Heart left ventricle (tissue), 16 donors: ENCODE results near the gene DYSF. TPM values are rescaled to one million over a fixed set of nuclear protein-coding genes. Genes with fewer than 3 reads are reported as not detected.

Source experiments
- ATAC-seq, 4 donors: fragments of 200-7000 bp; cut with Tn5 transposase; one replicate each; pipeline ENCODE4 v1.9.1; 2020 to 2022; ENCODE audit warnings: moderate library complexity in 4 of 4, mild to moderate bottlenecking in 3 of 4, moderate number of reproducible peaks in 1 of 4
- DNase-seq, 5 donors: peaks; one replicate each; pipeline ENCODE4 v3.0.0-alpha.2; 2020
- H3K27ac ChIP-seq, 12 donors: fragments of 200-600 bp; sonication (generic) in 4 of 12; one replicate each; pipeline versions ENCODE4 v1.5.0 to v1.8.0; 2016 to 2022; ENCODE audit warnings: mild to moderate bottlenecking in 2 of 12
- H3K27me3 ChIP-seq, 9 donors: fragments of 200-600 bp; sonication (generic) in 2 of 9; one replicate each; pipeline versions ENCODE4 v1.5.1 to v1.8.0; 2016 to 2022; ENCODE audit warnings: mild to moderate bottlenecking in 3 of 9
- H3K36me3 ChIP-seq, 9 donors: fragments of 200-600 bp; sonication (generic) in 2 of 9; one replicate each; pipeline versions ENCODE4 v1.5.0 to v1.8.0; 2018 to 2022; ENCODE audit warnings: mild to moderate bottlenecking in 2 of 9
- H3K4me1 ChIP-seq, 12 donors: fragments of 200-600 bp; sonication (generic) in 4 of 12; one replicate each; pipeline versions ENCODE4 v1.5.0 to v1.8.0; 2016 to 2022; ENCODE audit warnings: mild to moderate bottlenecking in 3 of 12
- H3K4me3 ChIP-seq, 12 donors: fragments of 200-600 bp; sonication (generic) in 4 of 12; one replicate each; pipeline versions ENCODE4 v1.5.0 to v1.8.0; 2017 to 2022; ENCODE audit warnings: mild to moderate bottlenecking in 9 of 12, moderate library complexity in 4 of 12
- H3K9me3 ChIP-seq, 12 donors: fragments of 200-600 bp; sonication (generic) in 4 of 12; one replicate each; pipeline versions ENCODE4 v1.5.0 to v1.8.0; 2016 to 2022; ENCODE audit warnings: mild to moderate bottlenecking in 1 of 12
- POLR2A ChIP-seq, 2 donors: fragments of 450-650 bp; IDR thresholded peaks; one replicate each; pipeline ENCODE4 v1.6.1; 2017; ENCODE audit warnings: antibody characterized with exemption in 2 of 2, mild to moderate bottlenecking in 2 of 2, moderate library complexity in 2 of 2
- WGBS, 4 donors: extraction: QIAGEN DNeasy Blood & Tissue Kit in 2 of 4; methylation state at CpG; one replicate each; pipeline versions ENCODE4 v1.1.5 to v1.1.7; 2013 to 2018; 5-methylcytosine and 5-hydroxymethylcytosine counted together
- intact Hi-C, 10 donors: fragments of 100-400 bp; cut with DNase I; formaldehyde crosslinking; loops; one replicate each; pipeline versions ENCODE4 v1.11.1 to v1.14.2; 2022
- polyA plus RNA-seq, 2 donors: library from polyadenylated mRNA; stranded (reverse); fragments of 200-250 nt; gene quantifications; one replicate each; pipeline ENCODE4 v1.2.3, GENCODE V29; 2013
- total RNA-seq, 9 donors: library from RNA; depleted of rRNA in 2 of 9; stranded (reverse); fragments of >200 nt in 2 of 9; fragmentation: NEBNext Ultra II Directional in 3 of 9; extraction: Animal tissue kit (Norgen Biotek cat#: 25700) in 3 of 9; gene quantifications; one replicate each; pipeline versions ENCODE4 v1.1.0 to v1.2.4, GENCODE V29; 2016 to 2023
- TF ChIP-seq, protein P1 (sequence below), 12 donors: fragments of 200-600 bp; sonication (generic) in 4 of 12; IDR thresholded peaks; one replicate each; pipeline versions ENCODE4 v1.5.0 to v1.8.0; 2018 to 2022; ENCODE audit warnings: antibody characterized with exemption in 12 of 12, mild to moderate bottlenecking in 5 of 12
- donor health status: ischemic (EF 13 %, LVEDD 7.1; RV severe dilation, severe dysfunction).
- donor health status: healthy with polysubstance abuse.
- donor health status: DM: no; HTN: yes; CAD: no.
- donor health status: DM: no; HTN: no; CAD: no.
- donor health status: ischemic (EF 25% LVEDD 6.9; RV normal size, moderate dysfunction).
- donor health status: ischemic (EF 25% LVEDD 5.7; RV mildly dilated, moderate dysfunction).
- donor health status: healthy.
- donor health status: DM: yes; HTN: yes; CAD: no.
- donor health status: ischemic (EF 35%, LVEDD 5.7; RV mildly dilated, moderate dysfunction).
- donor health status: nonischemic (EF 11% LVEDD 7.7; RV severe dilation, severe dysfunction).
- donor health status: DM: yes; HTN: yes; CAD: no.
- donor health status: PGD.
- donor health status: ischemic (EF 29% LVEDD 5.4; RV normal size, mild dysfunction).
- donor health status: nonischemic (EF 23%, LVEDD 6.1; RV moderate dilation, normal function).

Gene DYSF
- total and polyA plus RNA-seq, 11 donors = 25.5 to 99.9 (median 78.6) TPM

- DNase-seq (peak in 1 of 5 donors; percentile 44), ATAC-seq (no peak)
- peak overlapping the region in 5 of 12 donors; percentile 10 to 52 (median 26) for H3K27ac ChIP-seq
- no peak for TF ChIP-seq POLR2A (IDR thresholded peaks at IDR 0.05)
- TF ChIP-seq, protein P1, sequence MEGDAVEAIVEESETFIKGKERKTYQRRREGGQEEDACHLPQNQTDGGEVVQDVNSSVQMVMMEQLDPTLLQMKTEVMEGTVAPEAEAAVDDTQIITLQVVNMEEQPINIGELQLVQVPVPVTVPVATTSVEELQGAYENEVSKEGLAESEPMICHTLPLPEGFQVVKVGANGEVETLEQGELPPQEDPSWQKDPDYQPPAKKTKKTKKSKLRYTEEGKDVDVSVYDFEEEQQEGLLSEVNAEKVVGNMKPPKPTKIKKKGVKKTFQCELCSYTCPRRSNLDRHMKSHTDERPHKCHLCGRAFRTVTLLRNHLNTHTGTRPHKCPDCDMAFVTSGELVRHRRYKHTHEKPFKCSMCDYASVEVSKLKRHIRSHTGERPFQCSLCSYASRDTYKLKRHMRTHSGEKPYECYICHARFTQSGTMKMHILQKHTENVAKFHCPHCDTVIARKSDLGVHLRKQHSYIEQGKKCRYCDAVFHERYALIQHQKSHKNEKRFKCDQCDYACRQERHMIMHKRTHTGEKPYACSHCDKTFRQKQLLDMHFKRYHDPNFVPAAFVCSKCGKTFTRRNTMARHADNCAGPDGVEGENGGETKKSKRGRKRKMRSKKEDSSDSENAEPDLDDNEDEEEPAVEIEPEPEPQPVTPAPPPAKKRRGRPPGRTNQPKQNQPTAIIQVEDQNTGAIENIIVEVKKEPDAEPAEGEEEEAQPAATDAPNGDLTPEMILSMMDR (IDR thresholded peaks at IDR 0.05) = no peak
- no peaks in the 10 kb centered on the region for H3K36me3 ChIP-seq
- no peak overlapping the region for H3K4me3 ChIP-seq
- H3K9me3 ChIP-seq = peaks cover 0 to 20% (median 10%) of the 10 kb centered on the region in 12 donors
- WGBS, 4 donors = 69 to 76% (median 71%) methylated on average over 1 of the region's 1 CpG
- intact Hi-C loops = no loop called here
- peaks cover 0 to 61% (median 36%) of the 10 kb centered on the region in 12 donors for H3K4me1 ChIP-seq
- no peaks in the 10 kb centered on the region for H3K27me3 ChIP-seq
These were observed 268.0 kb downstream of the DYSF start for GRCh38 chr2:71721362-71721665.

DNA sequence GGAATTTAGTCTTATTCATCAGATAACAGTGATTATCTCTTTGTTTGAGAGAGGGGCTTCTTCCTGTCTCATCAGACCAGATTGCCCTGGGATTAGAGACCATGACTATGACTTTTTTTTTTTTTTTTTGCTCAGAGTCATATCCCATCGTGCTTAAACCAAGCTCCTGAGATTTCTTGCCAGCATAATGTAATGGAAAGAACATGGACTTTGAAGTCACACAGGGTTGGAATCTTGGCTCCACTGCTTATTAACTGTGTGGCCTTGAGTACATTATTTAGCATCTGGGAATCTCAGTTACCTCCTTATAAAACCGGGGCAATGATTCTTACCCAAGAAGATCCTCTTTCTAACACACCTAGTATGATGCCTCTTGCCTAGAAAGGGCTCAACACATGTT lies 268.3 kb downstream of the DYSF start:
- ATAC-seq (peak in 1 of 4 donors; percentile 11), DNase-seq (no peak)
- no peaks in the 10 kb centered on the region for H3K36me3 ChIP-seq
- H3K9me3 ChIP-seq = peaks cover 0 to 20% (median 10%) of the 10 kb centered on the region in 12 donors
- no peaks in the 10 kb centered on the region for H3K27me3 ChIP-seq
- H3K4me3 ChIP-seq = no peak overlapping the region
- TF ChIP-seq, protein P1 (IDR thresholded peaks at IDR 0.05) = no peak
- no peak for TF ChIP-seq POLR2A (IDR thresholded peaks at IDR 0.05)
- WGBS, 4 donors = 38 to 51% (median 48%) methylated on average over 2 of the region's 2 CpGs
- intact Hi-C loops = loop anchor here in 1 of 10 donors (1.0 kb wide), 1 partner anchor 27 kb away; no protein-coding TSS in a partner anchor
- H3K27ac ChIP-seq = peak overlapping the region in 5 of 12 donors; percentile 10 to 52 (median 44)
- H3K4me1 ChIP-seq = peaks cover 0 to 57% (median 32%) of the 10 kb centered on the region in 12 donors

- Histone ChIP-seq H3K36me3 (no peaks in the 10 kb centered on the region), H3K4me3 (no peak overlapping the region), H3K27ac (peak overlapping the region in 1 of 12 donors; percentile 44), H3K27me3 (no peaks in the 10 kb centered on the region), H3K9me3 (peaks cover 0 to 20% (median 10%) of the 10 kb centered on the region in 12 donors), H3K4me1 (peaks cover 0 to 53% (median 28%) of the 10 kb centered on the region in 12 donors)
- no peak for TF ChIP-seq POLR2A (IDR thresholded peaks at IDR 0.05)
- TF ChIP-seq, protein P1 (IDR thresholded peaks at IDR 0.05) = no peak
- DNase-seq = no peak
- no peak for ATAC-seq
- WGBS, 4 donors = 89 to 96% (median 94%) methylated on average over 1 of the region's 1 CpG
- intact Hi-C loops = loop anchor here in 1 of 10 donors (1.0 kb wide), 1 partner anchor 26 kb away; no protein-coding TSS in a partner anchor
These were observed 268.9 kb downstream of the DYSF start for GRCh38 chr2:71722286-71722685.

GRCh38 chr2:71724793-71725192 lies 271.4 kb downstream of the DYSF start:
- Histone ChIP-seq H3K27ac (no peak overlapping the region), H3K4me1 (peaks cover 0 to 28% (median 14%) of the 10 kb centered on the region in 12 donors), H3K27me3 (no peaks in the 10 kb centered on the region), H3K9me3 (peaks cover 0 to 20% (median 10%) of the 10 kb centered on the region in 12 donors), H3K36me3 (no peaks in the 10 kb centered on the region), H3K4me3 (no peak overlapping the region)
- intact Hi-C loops = no loop called here
- DNase-seq (no peak), ATAC-seq (no peak)
- 58 to 64% (median 61%) methylated on average over 1 of the region's 1 CpG for WGBS, 4 donors
- TF ChIP-seq, protein P1 (IDR thresholded peaks at IDR 0.05) = no peak
- no peak for TF ChIP-seq POLR2A (IDR thresholded peaks at IDR 0.05)
